Effector memory CD8-positive, alpha-beta T cell (primary cell): ENCODE data around the gene TXNDC5.
A peak's percentile ranks its signal among the peaks of the same experiment; 100 is the strongest.
"Not testable (repeated sequence)": the region's sequence is repeated elsewhere in the genome, so short reads cannot be mapped to it uniquely, and the experiment has no call there.

ENCODE experiments used
- ATAC-seq: fragments of 150-1000 bp; cut with Tn5 transposase; replicated peaks from 2 replicates; pipeline ENCODE4 v1.10.0; 2021; ENCODE audit warnings: mild to moderate bottlenecking, moderate library complexity
- DNase-seq, 3 experiments: peaks; one replicate each; pipeline ENCODE4 v3.0.0; 2021
- H3K27ac Mint-ChIP-seq, 2 donors: one replicate each; pipeline ENCODE4 v1.8.0; 2022; ENCODE audit warnings: mild to moderate bottlenecking in 2 of 2, mixed read lengths in 2 of 2, moderate library complexity in 2 of 2
- H3K27me3 Mint-ChIP-seq, 2 donors: one replicate each; pipeline ENCODE4 v1.8.0; 2022; ENCODE audit warnings: mixed read lengths in 2 of 2
- H3K36me3 Mint-ChIP-seq: one replicate; pipeline ENCODE4 v1.8.0; 2022; ENCODE audit warnings: mild to moderate bottlenecking, moderate library complexity, mixed read lengths; ENCODE audit not compliant: insufficient read depth
- H3K4me1 Mint-ChIP-seq, 2 donors: one replicate each; pipeline ENCODE4 v1.8.0; 2022; ENCODE audit warnings: low read depth in 2 of 2, mixed read lengths in 2 of 2
- H3K4me3 Mint-ChIP-seq, 2 donors: one replicate each; pipeline ENCODE4 v1.8.0; 2022; ENCODE audit warnings: mild to moderate bottlenecking in 2 of 2, mixed read lengths in 2 of 2, moderate library complexity in 2 of 2
- H3K9me3 Mint-ChIP-seq, 2 donors: one replicate each; pipeline ENCODE4 v1.8.0; 2022; ENCODE audit warnings: mixed read lengths in 2 of 2

The TXNDC5 gene

DNA sequence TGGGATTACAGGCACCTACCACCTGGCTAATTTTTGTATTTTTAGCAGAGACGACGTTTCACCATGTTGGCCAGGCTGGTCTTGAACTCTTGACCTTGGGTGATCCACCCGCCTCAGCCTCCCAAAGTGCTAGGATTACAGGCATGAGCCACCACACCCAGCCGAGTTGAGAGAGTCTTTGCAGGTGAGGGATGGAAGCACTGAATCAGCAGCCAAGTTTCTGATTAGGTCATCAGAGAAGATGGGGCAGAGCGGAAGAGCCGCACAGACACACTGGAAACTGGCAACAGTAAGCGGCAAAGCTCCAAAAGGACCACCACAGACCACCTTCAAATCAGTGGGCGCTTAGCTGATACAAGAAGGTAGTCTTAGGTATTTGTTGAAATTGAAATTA is 12.4 kb downstream of the TXNDC5 start:
- not testable (repeated sequence) for H3K27ac Mint-ChIP-seq, H3K4me1 Mint-ChIP-seq, H3K9me3 Mint-ChIP-seq, H3K27me3 Mint-ChIP-seq, H3K4me3 Mint-ChIP-seq, DNase-seq, ATAC-seq
- peaks cover 30% of the 10 kb centered on the region for H3K36me3 Mint-ChIP-seq

DNA sequence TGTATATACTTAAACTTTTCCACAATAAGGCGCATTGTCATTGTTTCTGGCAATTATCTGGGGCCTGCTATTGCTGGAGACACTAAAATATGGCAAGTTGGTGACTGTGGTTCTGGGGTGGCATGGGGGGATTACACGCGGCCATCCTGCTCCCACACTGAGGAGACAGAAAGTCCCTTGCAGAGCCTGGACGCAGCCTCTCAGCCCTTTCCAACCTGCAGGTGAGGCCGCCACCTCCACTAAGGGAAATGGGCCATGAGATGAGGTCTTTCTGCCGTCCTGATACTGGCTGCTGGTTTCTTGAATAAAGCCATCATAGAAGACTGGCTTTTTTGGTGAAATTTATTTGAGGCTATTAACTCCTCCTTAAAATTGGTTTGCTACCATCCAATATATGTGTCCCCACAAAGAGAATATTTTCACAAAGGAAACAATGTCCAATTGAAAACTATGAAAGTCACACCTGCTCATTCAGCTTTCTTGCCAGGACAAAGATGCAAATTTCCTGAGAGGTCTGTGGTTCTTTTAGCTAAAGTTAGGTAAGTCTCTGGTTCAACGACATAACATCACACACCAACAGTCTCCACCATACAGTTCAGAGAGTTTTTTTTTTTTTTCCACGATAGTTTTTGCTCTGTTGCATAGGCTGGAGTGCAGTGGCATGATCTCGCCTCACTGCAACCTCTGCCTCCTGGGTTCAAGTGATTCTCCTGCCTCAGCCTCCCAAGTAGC is 13.0 kb downstream of the TXNDC5 start:
- no peaks in the 10 kb centered on the region for H3K27me3 Mint-ChIP-seq
- DNase-seq, result no peak
- H3K27ac Mint-ChIP-seq, result no peak overlapping the region
- peaks cover 30% of the 10 kb centered on the region for H3K36me3 Mint-ChIP-seq
- H3K9me3 Mint-ChIP-seq, result no peaks in the 10 kb centered on the region
- H3K4me3 Mint-ChIP-seq, result no peak overlapping the region
- no peak for ATAC-seq
- peaks cover 0 to 6% of the 10 kb centered on the region in 2 donors for H3K4me1 Mint-ChIP-seq

DNA sequence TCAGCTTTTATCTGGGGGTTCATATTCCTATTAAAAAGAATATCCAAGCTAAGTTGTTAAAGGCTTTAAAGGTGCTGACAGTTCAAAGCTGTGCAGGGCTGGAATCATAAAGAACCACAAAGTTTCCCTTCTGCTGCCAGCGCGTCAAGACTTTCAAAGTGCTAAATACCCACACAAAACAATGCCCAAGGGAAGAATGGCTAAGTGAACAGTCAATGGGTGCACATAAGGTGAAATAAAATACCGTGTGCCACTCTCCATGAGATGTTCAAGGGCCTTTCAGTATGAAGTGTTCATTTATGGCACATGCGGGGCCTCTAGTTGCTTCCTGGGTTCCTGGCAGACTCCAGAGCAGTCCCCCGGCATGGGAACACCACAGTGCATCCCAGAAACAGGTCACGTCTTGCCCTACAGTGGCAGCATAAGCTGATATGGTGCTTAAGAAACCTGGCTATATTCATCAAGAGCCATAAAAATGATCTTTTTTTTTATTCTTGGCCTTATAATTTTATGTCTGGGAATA is 14.1 kb downstream of the TXNDC5 start:
- H3K27ac Mint-ChIP-seq, result no peak overlapping the region
- H3K9me3 Mint-ChIP-seq, result no peaks in the 10 kb centered on the region
- ATAC-seq, result no peak
- H3K4me3 Mint-ChIP-seq, result no peak overlapping the region
- peaks cover 0 to 2% of the 10 kb centered on the region in 2 donors for H3K4me1 Mint-ChIP-seq
- peaks cover 38% of the 10 kb centered on the region for H3K36me3 Mint-ChIP-seq
- DNase-seq, result no peak
- no peaks in the 10 kb centered on the region for H3K27me3 Mint-ChIP-seq

DNA sequence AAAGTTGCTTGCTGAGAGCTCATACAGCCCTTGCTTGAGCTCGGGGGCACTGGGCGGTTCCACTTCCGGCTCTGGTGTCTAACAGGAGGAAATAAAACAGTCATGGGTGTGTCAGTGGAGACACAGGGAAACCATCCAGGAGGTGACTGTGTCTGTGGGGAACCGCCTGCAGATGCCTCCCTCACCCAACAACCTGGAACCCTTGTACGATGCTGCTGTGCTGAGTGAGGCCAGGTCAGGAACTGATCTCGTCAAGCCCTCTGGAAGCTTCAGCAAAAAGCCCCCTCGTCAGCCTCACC is 15.5 kb downstream of the TXNDC5 start:
- H3K27ac Mint-ChIP-seq, result no peak overlapping the region
- ATAC-seq (no peak), DNase-seq (no peak)
- H3K4me3 Mint-ChIP-seq, result no peak overlapping the region
- no peaks in the 10 kb centered on the region for H3K4me1 Mint-ChIP-seq
- no peaks in the 10 kb centered on the region for H3K9me3 Mint-ChIP-seq
- peaks cover 43% of the 10 kb centered on the region for H3K36me3 Mint-ChIP-seq
- no peaks in the 10 kb centered on the region for H3K27me3 Mint-ChIP-seq

DNA sequence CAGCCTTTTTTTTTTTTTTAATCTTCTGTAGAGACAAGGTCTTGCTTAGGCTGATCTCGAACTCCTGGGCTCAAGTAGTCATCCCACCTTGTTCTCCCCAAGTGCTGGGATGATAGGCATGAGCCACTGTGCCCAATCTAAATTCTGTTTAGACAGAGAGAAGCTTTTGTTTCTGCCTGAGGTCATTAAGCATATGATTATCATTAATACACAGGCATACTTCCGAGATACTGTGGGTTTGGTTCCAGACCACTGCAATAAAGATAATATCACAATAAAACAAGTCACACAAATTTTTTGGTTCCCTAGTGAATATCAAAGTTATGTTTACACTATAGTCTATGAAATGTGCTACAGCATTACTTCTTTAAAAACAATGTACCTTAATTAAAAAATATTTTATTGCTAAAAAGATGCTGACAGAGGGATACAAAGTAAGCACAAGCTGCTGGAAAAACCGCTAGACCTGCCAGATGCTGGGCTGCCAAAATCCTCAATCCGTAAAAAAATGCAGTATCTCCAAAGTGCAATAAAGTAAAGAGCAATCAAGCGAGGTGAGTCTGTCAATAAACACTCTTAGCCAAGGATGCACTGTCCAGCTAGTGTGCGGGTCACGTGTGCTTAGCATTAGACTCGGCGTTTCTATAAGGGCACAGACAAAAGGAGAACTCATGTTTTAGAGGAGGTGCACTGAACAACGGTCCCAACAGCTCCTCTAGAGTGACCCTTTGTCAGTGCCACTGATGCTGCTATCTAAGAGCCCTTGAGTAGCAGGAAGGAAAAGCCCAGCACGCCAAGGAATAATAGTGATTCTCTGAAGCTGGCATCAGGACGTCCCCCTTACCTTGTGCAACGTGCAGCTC is 16.1 kb downstream of the TXNDC5 start:
- no peaks in the 10 kb centered on the region for H3K9me3 Mint-ChIP-seq
- no peak overlapping the region for H3K4me3 Mint-ChIP-seq
- no peak overlapping the region for H3K27ac Mint-ChIP-seq
- no peaks in the 10 kb centered on the region for H3K27me3 Mint-ChIP-seq
- H3K4me1 Mint-ChIP-seq, result no peaks in the 10 kb centered on the region
- ATAC-seq (no peak), DNase-seq (no peak)
- peaks cover 43% of the 10 kb centered on the region for H3K36me3 Mint-ChIP-seq

DNA sequence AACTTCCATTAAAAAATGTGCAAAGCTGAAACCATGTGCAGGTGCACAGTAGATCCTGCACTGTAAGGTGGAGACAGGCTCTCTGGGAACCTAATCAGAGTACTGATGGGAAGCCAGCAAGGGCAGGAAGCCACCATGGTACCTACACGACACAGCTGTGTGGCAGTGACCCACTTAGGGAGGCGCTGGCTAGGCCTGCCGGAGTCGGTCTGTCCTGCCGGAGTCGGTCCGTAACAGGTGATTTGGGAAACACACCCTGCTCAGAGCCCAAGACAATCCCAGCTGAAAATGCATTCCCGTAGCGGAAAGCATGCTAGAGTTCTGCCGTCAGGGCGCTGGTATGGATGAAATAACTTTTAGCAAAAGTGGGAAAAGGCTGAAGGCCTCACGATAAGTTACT is 17.2 kb downstream of the TXNDC5 start:
- Mint-ChIP-seq H3K4me3 (no peak overlapping the region), H3K27me3 (no peaks in the 10 kb centered on the region), H3K36me3 (peaks cover 41% of the 10 kb centered on the region), H3K4me1 (no peaks in the 10 kb centered on the region), H3K9me3 (no peaks in the 10 kb centered on the region), H3K27ac (no peak overlapping the region)
- ATAC-seq (no peak), DNase-seq (no peak)

DNA sequence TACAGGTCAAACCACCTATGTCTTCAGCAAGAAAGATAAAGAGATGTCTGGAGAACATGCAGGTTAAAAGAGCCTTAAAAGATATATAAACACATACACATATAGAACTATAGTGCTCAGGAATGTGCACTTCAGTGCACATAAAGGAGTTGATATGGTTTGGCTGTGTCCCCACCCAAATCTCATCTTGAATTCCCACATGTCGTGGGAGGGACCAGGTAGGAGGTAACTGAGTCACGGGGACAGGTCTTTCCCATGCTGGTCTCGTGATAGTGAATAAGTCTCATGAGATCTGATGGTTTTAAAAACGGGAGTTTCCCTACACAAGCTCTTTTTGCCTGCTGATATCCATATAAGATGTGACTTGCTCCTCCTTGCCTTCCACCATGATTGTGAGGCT is 18.2 kb downstream of the TXNDC5 start:
- DNase-seq, H3K4me1 Mint-ChIP-seq, ATAC-seq, H3K9me3 Mint-ChIP-seq, H3K4me3 Mint-ChIP-seq, H3K27me3 Mint-ChIP-seq, H3K27ac Mint-ChIP-seq: not testable (repeated sequence)
- H3K36me3 Mint-ChIP-seq, result peaks cover 35% of the 10 kb centered on the region

DNA sequence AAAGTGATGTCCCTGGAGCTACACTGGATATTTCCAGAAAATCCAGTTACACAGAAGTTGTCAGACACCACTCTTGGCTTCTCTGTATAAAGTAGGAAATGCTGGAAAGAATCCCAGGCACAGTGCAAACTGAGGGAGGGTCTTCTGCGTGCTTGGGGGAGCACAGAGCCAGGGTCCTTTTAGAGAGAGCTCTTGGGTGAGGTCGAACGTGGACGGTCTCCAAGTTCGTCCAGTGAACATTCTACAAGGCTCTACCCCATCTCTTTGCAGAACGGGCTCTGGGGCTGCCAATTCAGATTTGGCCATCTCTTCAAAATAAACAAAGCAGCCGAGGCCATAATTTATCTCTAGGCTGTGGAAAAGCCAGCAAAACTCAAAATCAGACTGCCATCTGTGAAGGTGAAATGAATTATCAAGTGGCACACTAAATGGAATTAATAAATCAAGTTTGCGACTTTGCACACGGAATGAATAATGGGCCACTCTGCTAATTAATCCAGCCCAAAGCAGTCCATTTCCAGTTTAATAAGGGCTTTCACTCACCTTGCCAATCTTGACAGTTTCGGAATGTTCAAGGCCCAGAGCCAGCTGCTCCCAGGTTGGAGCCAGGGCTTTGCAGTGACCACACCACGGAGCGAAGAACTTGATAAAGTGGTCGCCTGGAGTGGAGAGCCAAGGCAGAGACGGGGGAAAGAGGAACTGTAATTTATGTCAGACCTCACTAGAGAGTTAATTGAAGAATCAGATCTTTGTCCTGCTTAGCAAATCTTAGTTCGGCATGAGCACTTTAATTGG is 19.3 kb downstream of the TXNDC5 start:
- no peak for DNase-seq
- Mint-ChIP-seq H3K27me3 (no peaks in the 10 kb centered on the region), H3K27ac (no peak overlapping the region), H3K4me3 (no peak overlapping the region), H3K36me3 (peaks cover 42% of the 10 kb centered on the region), H3K4me1 (no peaks in the 10 kb centered on the region), H3K9me3 (no peaks in the 10 kb centered on the region)
- no peak for ATAC-seq

DNA sequence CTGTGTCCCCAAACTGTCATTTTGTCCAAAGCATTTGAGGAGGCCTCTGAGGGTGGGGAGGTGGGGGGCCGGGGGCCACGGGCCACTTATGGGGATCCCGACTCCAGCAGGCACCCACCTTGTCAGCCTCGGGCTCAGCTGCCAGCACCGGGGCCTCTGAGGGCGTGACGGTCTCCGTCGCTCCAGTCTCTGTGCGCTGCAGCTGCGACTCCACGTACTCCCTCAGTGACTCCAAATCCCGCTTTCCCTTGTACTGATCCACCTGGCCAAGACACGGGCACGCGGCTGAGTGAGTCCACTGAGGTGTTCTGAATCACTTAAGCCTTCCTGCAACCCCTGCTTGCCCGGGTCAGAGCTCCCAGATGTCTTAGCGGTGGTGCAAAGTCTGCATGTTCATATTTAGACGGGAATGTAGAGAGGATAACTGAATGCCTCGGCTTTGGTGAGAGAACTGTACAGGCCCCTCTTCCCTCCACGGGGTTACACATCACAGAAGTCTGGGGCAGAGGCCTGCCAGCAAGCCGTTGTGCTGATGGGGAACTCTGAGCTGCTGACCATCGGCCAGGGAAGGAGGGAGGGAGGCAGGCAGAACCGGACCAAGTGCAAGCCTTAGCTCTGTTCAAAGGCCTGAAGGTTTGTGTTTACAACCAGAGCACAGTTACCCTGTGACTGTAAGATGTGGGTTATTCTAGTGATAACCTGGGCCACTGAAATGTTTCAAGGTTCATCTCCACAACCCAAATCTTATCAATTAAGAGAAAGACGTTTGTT is 21.8 kb downstream of the TXNDC5 start:
- no peak overlapping the region for H3K27ac Mint-ChIP-seq
- H3K4me1 Mint-ChIP-seq, result no peaks in the 10 kb centered on the region
- no peak for ATAC-seq
- no peaks in the 10 kb centered on the region for H3K27me3 Mint-ChIP-seq
- H3K9me3 Mint-ChIP-seq, result no peaks in the 10 kb centered on the region
- H3K36me3 Mint-ChIP-seq, result peaks cover 35% of the 10 kb centered on the region
- no peak overlapping the region for H3K4me3 Mint-ChIP-seq
- DNase-seq, result no peak

DNA sequence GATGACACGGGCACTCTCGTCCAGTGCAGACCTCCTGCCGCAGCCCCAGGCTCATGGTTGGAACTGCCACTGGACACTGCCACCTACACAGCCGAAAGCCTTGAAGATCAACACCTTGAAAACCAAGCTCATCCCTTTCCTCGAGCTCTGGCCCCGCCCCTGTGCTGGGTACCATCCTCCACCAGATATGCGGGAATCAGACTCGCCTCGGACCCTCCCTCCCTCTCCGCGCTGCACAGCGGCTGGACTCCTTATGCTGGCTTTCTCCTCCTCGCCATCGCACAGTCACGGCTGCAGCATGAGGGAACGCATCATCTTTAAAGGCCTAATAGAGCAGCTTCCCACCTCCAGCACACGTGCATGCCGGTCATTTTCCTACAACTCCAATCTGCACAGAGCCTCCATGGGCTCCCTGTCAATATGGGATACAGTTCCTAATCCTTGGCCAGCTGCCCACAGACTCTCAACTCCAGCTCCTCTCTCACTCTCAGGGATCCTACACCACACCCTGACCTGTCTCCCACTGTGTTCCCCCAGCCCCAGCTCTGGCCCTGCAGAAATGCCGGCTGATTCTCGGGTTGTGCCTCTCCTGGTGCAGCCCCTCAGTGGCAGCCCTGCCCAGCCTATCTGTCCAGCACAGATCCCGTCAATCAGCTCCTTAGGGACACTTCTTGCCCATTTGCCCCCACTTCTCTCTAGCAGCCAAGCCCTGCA is 23.2 kb downstream of the TXNDC5 start:
- H3K27ac Mint-ChIP-seq, result peak overlapping the region in 1 of 2 donors; percentile 16
- no peaks in the 10 kb centered on the region for H3K9me3 Mint-ChIP-seq
- no peak overlapping the region for H3K4me3 Mint-ChIP-seq
- ATAC-seq (no peak), DNase-seq (no peak)
- no peaks in the 10 kb centered on the region for H3K27me3 Mint-ChIP-seq
- peaks cover 48% of the 10 kb centered on the region for H3K36me3 Mint-ChIP-seq
- no peaks in the 10 kb centered on the region for H3K4me1 Mint-ChIP-seq

DNA sequence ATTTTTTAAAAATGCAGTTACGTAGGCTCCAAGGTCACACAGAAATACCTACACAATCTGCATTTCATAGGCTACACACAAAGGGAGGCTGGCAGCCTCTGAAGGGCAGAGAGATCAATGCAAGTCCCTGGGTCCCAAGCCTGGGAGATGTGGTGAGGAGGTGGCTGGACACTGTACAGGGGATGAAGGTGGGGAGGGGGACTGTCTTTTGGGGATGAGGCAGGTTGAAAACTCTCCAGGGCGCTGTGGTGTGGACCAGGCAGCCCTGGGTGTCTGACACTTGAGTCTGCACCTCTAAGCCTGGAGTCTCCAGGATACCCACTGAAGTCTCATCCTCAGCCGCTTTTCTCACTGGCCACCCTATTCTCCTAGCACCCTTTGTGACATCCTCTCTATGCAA is 24.5 kb downstream of the TXNDC5 start:
- no peaks in the 10 kb centered on the region for H3K4me1 Mint-ChIP-seq

DNA sequence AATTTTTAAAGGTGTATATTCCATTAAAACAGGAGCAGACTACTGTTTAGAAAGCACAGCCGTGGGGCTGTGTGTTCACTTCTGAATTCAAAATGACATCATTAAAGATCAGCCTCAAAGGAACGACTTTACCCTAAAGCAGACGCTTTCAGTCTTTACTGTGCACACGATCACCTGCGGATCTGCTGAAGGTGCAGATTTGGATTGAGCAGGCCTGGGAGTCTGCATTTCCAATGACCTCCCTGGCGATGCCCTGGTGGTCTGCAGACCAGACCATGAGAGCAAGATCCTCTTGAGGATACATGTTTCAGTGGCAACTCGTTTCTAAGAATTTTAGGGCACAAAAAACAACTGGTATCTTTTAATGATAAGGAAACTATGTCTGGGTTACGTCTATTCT is 27.2 kb downstream of the TXNDC5 start:
- Mint-ChIP-seq H3K4me1 (no peaks in the 10 kb centered on the region), H3K36me3 (peaks cover 33% of the 10 kb centered on the region), H3K27me3 (no peaks in the 10 kb centered on the region), H3K27ac (no peak overlapping the region), H3K4me3 (no peak overlapping the region), H3K9me3 (no peaks in the 10 kb centered on the region)
- ATAC-seq (no peak), DNase-seq (no peak)

More for the DNA sequence above, 24.5 kb downstream of the TXNDC5 start:
- no peak overlapping the region for H3K4me3 Mint-ChIP-seq
- H3K27ac Mint-ChIP-seq, result no peak overlapping the region
- DNase-seq (no peak), ATAC-seq (no peak)
- H3K27me3 Mint-ChIP-seq, result no peaks in the 10 kb centered on the region
- peaks cover 42% of the 10 kb centered on the region for H3K36me3 Mint-ChIP-seq
- H3K9me3 Mint-ChIP-seq, result no peaks in the 10 kb centered on the region
